Measurements from ENCODE around the gene NASP. TPM values are rescaled to one million over a fixed set of nuclear protein-coding genes. Genes with fewer than 3 reads are reported as not detected.

Gene NASP
- total and polyA plus RNA-seq, 2 of the 4 experiments (the other 2 are of a cell fraction): 56.6 to 124 TPM

DNA sequence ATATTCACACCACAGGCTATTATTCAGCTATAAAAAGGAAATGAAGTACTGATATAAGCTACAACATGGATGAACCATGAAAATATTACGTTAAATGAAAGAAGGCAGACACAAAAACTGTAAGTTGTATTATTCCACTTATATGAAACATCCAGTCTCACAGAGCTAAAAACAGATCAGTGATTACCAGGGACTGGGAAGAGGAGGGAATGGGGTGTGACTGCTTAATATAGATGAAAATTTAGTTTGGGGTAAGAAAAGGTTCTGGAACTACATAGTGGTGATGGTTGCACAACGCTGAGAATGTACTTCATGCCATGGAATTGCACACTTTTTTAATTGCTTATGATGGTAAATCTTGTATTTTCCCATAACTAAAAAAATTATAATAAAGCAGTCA lies 83.0 kb downstream of the NASP start:
- BruUV-seq (replicated peaks): no TSS peak
- ATAC-seq (ENCODE audit: low read depth) (no peak), DNase-seq (no peak)
- Histone ChIP-seq H3K56ac (ENCODE audit: extremely low read depth, insufficient read depth, low read length) (no peak overlapping the region), H3K27ac (ENCODE audit: insufficient read depth, low read length) (no peak overlapping the region), H4K8ac (ENCODE audit: low read depth in 2 of 2, low read length in 2 of 2) (no peak overlapping the region), H3K9me3 (ENCODE audit: control insufficient read depth, insufficient read depth, low read length) (no peaks in the 10 kb centered on the region), H2AK9ac (replicated peaks; ENCODE audit: low read depth, low read length, poor library complexity) (no peak overlapping the region), H3K9ac (ENCODE audit: low read depth, low read length) (no peak overlapping the region), H2AK5ac (ENCODE audit: low read depth, low read length) (no peak overlapping the region), H3K18ac (ENCODE audit: low read depth, low read length) (no peak overlapping the region), H3K4me3 (ENCODE audit: insufficient read depth, low read depth, low read length) (no peak overlapping the region), H3K79me1 (ENCODE audit: low read depth in 1 of 2, low read length in 2 of 2) (peaks cover 11 to 69% of the 10 kb centered on the region in 2 experiments), H4K91ac (ENCODE audit: insufficient read depth, low read depth, low read length) (no peak overlapping the region), H3K4me2 (ENCODE audit: low read depth, low read length) (no peak overlapping the region), H2BK120ac (ENCODE audit: low read depth, low read length) (no peak overlapping the region), H3K27me3 (ENCODE audit: control insufficient read depth, insufficient read depth, low read length) (no peaks in the 10 kb centered on the region), H2BK15ac (ENCODE audit: low read depth, low read length) (no peak overlapping the region), H3K9me1 (ENCODE audit: insufficient read depth, low read length) (peaks cover 13% of the 10 kb centered on the region), H3K23ac (ENCODE audit: low read depth, low read length) (no peak overlapping the region), H3K14ac (replicated peaks; ENCODE audit: low read depth, low read length) (no peak overlapping the region), H2BK5ac (ENCODE audit: low read depth, low read length, poor library complexity, severe bottlenecking) (no peak overlapping the region), H4K5ac (ENCODE audit: low read depth, low read length) (no peak overlapping the region), H3K36me3 (ENCODE audit: control insufficient read depth, insufficient read depth, low read length) (no peaks in the 10 kb centered on the region; the same call in 1 of the 2 replicates), H3K4me1 (ENCODE audit: control insufficient read depth, insufficient read depth, low read length) (peaks cover 6% of the 10 kb centered on the region), H4K20me1 (ENCODE audit: insufficient read depth, low read length) (peaks cover 80% of the 10 kb centered on the region), H2BK20ac (ENCODE audit: low read depth, low read length) (no peak overlapping the region), H2AFZ (replicated peaks; ENCODE audit: low read length, poor library complexity) (no peak overlapping the region), H3K4ac (ENCODE audit: low read depth, low read length) (no peak overlapping the region)
- in situ Hi-C loops (cut with MboI; ENCODE audit: low sequenced_read_pairs) (no loop called here), intact Hi-C loops (cut with micrococcal nuclease) (no loop called here), dilution Hi-C loops (cut with HindIII; ENCODE audit: low sequenced_read_pairs, unreplicated experiment) (no loop called here)
- ChIA-PET POLR2A (ENCODE audit: unreplicated experiment) (no interaction called here), CTCF (no interaction called here)
- TF ChIP-seq USF2 (IDR thresholded peaks at IDR 0.05; ENCODE audit: low read depth, low read length) (no peak), MAZ (IDR thresholded peaks at IDR 0.05; ENCODE audit: borderline replicate concordance, low read depth, low read length) (no peak), MXI1 (IDR thresholded peaks at IDR 0.05; ENCODE audit: borderline replicate concordance, low read depth, low read length) (no peak), BHLHE40 (IDR thresholded peaks at IDR 0.05; ENCODE audit: low read depth, low read length) (no peak), CEBPB (IDR thresholded peaks at IDR 0.05; ENCODE audit: low read depth, low read length) (no peak), RAD21 (IDR thresholded peaks at IDR 0.05; ENCODE audit: low read length) (no peak), RFX5 (IDR thresholded peaks at IDR 0.05; ENCODE audit: low read depth, low read length) (no peak), CTCF (conservative IDR thresholded peaks at IDR 0.05; ENCODE audit: low read depth, low read length) (no peak), SMC3 (IDR thresholded peaks at IDR 0.05; ENCODE audit: low read depth, low read length) (no peak), MAFK (IDR thresholded peaks at IDR 0.05; ENCODE audit: low read depth, low read length) (no peak), CHD1 (IDR thresholded peaks at IDR 0.05; ENCODE audit: low read depth, low read length) (no peak), FOS (IDR thresholded peaks at IDR 0.05; ENCODE audit: low read depth, low read length) (no peak), POLR2A (IDR thresholded peaks at IDR 0.05; ENCODE audit: low read depth, low read length) (no peak), NFE2L2 (IDR thresholded peaks at IDR 0.05; ENCODE audit: low read depth, low read length) (no peak), ELK1 (IDR thresholded peaks at IDR 0.05; ENCODE audit: borderline replicate concordance, low read depth, low read length) (no peak)
- no CpG with 5 or more reads among the region's 2 CpGs for WGBS, 2 experiments (ENCODE audit: extremely low coverage in 2 of 2, insufficient read length in 1 of 2)
